HG03175 (cell line): ENCODE measurements around the gene IL20RA.
"Not testable (repeated sequence)": the region's sequence is repeated elsewhere in the genome, so short reads cannot be mapped to it uniquely, and the experiment has no call there.

Source experiments
- ATAC-seq: cut with Tn5 transposase; IDR thresholded peaks from one replicate; pipeline ENCODE4 v1.9.1; 2021; ENCODE audit warnings: mild to moderate bottlenecking, moderate library complexity; ENCODE audit not compliant: unreplicated experiment

IL20RA gene, protein sequence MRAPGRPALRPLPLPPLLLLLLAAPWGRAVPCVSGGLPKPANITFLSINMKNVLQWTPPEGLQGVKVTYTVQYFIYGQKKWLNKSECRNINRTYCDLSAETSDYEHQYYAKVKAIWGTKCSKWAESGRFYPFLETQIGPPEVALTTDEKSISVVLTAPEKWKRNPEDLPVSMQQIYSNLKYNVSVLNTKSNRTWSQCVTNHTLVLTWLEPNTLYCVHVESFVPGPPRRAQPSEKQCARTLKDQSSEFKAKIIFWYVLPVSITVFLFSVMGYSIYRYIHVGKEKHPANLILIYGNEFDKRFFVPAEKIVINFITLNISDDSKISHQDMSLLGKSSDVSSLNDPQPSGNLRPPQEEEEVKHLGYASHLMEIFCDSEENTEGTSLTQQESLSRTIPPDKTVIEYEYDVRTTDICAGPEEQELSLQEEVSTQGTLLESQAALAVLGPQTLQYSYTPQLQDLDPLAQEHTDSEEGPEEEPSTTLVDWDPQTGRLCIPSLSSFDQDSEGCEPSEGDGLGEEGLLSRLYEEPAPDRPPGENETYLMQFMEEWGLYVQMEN

DNA sequence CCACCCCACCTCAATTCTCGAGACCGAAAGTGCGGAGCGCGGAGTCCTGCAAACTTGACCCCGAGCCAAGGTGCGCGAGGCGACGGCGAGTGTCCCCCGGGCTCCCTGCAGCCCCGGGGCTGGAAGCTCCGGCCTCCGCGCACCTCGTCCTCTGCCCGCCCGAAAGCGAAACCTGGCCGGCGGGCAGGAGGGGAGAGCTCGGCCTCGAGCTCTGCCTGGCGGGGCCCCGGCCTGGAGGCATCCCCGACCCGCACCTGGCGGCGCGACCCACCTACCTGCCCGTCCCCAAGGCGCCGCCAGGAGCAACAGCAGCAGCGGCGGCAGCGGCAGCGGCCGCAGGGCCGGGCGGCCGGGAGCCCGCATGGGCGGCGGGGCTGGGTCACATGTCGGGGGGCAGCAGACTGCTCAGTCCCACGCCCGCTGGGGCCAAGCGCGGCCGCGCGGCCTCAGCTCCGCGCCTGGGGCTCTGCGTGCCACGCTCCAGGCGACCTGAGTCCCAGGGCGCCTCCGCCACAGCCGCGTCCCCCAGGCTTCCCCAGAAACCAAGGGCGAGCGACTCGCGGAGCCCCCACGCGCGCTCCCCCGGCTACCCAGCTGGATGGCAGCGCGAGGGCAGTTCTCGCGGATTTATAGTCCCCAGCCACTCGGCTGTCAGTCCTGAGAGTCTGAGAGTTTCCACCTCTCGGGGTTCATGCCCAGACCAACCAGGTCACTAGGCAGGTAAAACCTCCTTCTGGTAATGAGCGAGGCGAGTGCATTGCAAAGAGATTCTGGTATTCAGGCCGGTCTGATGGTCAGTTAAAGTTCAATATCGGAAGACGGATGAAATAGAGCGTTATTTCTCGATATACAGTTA lies at the start of gene IL20RA:
Gene IL20RA (minus strand): TSS at position 600 of the 856 bp plus-strand sequence. CDS start 237 bp downstream, at position 363.
- ATAC-seq = no peak

DNA sequence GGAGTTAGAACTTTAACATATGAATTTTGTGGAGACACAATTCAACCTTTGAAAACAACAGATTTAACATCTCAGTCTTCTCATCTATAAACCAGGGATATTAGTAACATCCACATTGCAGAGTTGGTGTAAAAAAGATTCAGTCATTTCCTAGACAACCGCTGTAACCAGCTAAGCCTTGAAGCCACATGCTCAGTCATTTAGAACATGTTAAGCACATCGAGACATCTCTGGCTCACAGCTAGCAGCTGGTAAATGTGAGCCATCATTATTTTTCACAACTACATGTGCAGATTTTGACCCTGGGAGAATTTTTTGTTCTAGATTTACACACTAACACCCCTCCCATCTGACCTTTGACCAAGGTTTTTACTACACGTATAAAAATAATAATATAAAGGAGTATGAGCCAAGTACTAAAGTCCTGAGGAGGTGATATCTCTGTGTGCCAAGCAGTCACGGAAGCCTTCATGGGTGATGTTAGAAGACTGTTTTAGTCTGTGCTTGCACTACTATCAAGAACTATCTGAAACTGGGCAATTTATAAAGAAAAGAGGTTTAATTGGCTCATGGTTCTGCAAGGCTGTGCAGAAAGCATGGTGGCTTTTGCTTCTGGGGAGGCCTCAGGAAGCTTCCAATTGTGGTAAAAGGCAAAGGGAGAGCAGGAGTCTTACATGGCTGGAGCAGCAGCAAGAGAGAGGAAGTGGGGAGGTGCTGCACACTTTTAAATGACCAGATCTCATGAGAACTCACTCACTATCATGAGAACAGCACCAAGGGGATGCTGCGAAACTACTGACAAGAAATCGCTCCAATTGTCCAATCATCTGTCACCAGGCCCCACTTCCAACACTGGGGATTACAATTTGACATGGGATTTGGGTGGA lies 48.7 kb upstream of the IL20RA start:
- no peak for ATAC-seq

DNA sequence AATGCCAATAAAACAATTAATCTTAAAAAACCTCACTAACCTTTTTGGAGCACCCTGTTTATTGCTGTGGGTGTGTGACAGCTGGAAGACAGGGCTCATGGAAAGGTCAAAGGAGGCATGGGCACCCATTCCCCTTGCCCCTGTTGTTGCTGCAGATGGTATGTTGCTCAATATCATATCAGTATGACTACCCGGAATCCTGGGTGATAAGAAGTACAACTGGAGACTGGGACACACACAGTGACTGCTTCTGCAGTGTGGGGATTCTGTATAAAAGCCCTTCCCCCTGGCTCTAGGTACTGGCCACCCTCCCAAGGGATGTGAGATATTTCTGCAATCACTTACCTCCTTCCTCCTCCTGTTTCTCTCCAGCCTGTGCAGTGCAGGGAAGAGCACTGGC lies 47.3 kb upstream of the IL20RA start:
- ATAC-seq = no peak

DNA sequence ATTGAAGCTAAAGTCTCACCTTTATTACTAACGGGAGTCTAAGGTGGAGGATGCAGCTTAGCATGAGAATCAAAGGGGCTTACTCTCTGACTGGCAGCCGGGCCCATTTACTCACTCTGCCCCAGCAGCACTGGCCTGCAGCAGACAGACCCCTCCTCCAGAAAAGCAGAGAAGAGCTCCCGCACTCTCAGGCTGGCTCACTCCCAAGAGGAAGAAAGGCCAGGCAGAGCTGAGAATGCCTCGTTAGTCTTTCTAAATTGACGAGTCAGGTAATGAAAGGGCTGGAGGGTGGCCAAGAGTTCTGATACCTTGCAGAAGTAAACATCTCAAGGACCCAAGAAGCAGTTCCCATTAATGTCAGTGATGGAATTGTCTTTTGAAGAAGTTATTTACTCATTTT lies 44.5 kb upstream of the IL20RA start:
- ATAC-seq = no peak

DNA sequence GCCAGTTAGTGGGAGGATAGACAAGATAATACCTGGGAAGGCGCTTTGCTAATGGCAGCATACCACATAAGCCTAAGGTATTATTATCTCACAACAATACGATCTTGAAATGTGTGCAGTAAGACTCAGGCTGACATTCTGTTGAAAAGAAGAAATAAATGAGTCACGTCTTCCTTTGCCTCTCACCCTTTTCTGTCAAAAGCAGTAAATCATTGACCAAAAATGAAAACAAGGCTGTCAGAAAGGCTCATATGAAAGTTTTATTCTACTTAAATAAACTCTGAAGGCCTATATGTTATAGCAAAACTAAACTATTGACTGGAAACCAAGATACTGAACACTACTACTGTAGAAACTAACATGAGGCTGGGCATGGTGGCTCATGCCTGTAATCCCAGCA lies 43.1 kb upstream of the IL20RA start:
- peak; percentile 50 for ATAC-seq

DNA sequence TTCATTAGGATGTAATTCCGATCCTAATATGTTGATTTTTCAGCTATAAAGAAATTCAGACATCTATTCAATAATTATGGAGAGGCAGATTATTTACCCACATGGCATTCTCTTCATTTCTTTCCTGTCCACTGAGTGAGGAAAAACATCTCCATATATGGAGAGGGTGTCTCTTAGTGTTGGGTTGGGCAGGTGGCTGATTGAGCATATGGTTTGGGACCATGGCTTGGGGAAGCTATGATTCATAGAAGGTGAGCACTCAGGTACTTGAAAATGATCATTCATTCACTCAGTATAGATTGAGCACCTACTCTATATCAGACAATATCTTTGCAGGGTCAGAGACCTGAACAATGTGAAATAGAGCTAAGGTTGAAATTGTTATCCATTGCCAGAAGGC lies 41.3 kb upstream of the IL20RA start:
- no peak for ATAC-seq

DNA sequence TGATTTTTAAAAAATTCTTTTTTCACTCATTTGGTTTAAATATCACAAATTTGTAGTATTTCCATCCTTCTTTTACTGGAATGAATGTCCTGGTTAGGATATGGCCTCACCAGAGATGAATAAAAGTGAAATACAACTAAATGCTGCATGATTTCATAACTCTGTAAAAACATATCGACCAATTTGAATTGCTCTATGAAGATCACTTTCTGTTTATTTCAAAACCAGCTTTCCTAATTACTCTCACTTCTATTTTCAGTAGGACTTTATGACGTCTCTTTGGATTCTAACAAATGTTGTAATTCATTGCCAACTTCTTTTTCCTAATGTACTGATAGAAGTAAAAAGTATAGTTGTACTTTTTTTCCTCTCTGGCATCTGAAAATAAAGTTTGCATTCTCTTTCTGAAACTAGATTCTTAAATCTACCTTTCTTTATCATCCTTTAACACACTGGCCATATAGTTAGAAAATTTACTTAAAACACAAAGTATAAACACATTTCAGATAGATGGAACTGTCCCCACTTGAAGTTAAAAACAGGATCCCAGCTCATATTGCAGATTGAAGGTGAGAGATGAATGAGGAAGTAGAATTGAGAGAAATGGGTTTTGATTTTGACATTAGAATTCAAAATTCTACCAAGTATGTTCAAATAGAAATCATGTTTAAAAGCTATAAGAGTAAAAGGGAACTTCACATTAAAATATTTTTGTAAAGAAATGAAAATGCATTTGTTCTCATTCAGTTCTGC lies 40.3 kb upstream of the IL20RA start:
- no peak for ATAC-seq

DNA sequence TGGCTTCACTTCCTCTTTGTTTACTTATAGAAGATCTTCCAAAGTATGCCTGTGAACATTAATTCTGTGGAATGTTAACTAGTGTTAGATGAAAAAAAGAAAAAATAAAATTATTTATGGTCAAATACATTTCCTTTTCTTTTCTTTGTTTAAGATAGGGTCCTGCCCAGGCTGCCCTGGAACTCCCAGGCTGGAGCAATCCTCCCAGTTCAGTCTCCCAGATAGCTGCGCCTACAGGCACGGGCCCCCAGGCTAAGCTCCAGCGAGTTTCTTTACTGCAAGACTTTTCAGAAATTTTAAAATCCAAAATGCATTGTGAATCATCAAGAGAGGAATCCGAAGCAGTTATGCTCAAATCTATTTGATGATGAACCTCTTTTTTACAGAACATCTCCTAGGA lies 39.3 kb upstream of the IL20RA start:
- ATAC-seq = no peak

DNA sequence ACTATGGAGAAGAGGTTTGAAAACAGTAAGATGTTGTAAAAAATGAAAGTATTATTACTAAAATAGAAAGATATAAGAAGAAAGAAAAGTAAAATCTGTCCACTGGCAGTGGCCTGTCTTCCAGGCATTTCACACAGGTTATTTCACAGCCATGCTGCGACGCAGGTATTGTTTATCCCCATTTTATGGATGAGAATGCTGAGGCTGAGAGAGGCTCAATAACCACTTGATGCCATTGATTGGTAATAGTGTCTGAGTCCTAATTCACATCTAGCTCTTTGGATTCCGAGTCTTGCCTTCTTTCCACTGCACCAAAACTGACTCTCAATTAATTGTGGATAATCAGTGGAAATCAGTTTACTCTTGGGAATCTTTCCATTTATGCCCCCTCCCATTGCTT lies 37.2 kb upstream of the IL20RA start:
- no peak for ATAC-seq

DNA sequence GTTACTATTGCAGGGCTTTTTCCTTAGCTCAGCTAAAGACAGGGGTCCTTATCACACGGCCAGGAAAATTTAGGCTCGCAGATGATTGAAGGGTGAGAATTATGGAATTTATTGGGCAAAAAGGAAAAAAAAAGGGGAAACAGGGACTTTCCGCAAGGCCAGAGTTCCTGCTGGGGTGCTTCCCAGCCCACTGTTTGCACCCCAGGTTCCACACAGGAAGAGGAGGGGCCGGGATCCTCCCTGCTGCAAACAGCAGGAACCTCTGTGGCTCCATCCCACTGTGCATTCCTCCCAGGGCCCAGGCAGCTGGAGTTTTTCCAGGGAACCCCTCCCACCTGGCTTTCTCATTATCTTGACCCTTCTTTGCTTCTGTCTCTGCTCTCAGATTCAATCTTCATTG lies 35.9 kb upstream of the IL20RA start:
- ATAC-seq = no peak

DNA sequence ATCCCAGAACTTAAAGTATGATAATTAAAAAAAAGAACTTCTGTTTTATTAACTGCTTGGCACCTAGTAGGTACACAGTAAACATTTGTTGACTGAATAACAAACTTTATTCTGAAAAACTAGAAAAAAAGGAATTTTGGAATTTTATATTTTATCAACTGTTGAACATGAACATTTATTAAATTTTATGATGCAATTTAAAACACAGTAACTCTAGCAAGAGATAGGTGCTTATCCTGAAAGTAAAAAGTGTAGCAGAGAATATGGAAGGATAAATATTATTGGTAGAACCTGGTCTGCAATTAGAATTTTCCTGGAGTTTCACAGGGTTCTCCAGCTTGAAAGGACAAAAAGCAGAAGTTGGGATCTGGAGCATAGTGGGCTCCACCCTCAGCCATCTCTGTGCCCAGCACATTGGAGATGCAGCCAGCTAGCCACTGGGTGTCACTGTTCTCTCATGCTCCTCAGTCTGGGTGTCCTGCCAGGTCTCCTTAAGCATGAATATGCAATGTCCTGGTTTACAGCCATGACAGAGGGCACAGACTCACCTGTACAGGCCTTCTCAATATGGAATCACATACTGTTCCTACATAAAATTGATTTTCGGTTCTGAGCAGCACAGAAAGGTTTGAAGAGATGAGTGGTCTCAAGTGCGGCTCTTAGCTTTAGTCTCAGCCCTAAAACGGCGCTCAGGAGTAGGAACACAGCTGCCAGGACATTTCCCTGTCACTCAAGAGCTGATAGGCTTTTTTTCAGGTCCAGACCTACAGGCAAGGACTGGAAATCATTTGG lies 31.7 kb upstream of the IL20RA start:
- peak; percentile 100 for ATAC-seq

DNA sequence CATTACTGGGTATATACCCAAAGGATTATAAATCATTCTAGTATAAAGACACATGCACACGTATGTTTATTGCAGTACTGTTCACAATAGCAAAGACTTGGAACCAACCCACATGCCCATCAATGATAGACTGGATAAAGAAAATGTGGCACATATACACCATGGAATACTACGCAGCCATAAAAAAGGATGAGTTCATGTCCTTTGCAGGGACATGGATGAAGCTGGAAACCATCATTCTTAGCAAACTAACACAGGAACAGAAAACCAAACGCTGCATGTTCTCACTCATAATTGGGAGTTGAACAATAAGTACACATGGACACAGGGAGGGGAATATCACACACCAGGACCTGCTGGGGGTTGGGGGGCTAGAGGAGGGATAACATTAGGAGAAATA lies 31.0 kb upstream of the IL20RA start:
- not testable (repeated sequence) for ATAC-seq

DNA sequence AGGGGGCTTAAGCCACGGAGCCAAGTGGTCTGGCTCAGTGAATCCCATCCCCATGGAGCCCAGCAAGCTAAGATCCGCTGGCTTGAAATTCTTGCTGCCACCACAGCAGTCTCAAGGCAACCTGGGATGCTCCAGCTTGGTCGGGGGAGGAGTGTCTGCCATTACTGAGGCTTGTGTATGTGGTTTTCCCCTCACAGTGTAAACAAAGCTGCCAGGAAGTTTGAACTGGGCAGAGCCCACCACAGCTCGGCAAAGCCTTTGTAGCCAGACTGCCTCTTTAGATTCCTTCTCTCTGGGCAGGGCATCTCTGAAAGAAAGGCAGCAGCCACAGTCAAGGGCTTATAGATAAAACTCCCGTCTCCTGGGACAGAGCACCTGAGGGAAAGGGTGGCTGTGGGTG lies 25.5 kb upstream of the IL20RA start:
- no peak for ATAC-seq

DNA sequence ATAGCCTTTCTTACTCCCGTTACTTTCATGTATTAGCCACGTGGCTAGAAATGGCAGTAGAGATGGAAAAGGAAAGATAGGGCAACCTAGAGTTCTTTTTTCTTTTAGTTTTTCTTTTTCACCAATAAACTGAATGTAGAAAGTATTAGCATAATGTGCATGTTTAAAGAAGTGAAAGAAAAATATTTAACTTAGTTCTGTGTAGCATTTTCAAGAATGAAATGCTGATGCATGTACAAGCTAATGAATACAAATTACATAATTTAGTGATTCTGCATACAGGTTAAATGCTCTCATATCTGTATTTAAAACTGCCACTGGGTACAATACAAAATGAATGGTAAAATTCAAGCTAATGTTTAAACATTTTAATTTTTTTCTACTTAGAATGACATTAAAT lies 22.6 kb upstream of the IL20RA start:
- ATAC-seq = no peak

DNA sequence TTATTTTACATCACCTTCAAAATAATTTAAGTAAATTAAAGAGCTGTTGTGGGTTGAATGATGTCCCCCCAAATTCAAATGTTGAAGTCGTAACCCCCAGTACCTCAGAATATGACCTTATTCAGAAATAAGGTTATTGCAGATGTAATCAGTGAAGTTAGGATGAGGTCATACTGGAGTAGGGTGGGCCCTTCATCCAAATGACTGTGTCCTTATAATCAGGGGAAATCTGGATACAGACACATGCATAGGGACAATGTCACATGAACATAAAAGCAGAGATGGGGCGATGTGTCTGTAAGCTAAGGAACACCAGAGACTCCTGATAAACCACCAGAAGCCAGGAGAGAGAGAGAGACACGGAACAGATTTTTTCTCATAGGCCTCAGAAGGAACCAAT lies 13.3 kb upstream of the IL20RA start:
- no peak for ATAC-seq

DNA sequence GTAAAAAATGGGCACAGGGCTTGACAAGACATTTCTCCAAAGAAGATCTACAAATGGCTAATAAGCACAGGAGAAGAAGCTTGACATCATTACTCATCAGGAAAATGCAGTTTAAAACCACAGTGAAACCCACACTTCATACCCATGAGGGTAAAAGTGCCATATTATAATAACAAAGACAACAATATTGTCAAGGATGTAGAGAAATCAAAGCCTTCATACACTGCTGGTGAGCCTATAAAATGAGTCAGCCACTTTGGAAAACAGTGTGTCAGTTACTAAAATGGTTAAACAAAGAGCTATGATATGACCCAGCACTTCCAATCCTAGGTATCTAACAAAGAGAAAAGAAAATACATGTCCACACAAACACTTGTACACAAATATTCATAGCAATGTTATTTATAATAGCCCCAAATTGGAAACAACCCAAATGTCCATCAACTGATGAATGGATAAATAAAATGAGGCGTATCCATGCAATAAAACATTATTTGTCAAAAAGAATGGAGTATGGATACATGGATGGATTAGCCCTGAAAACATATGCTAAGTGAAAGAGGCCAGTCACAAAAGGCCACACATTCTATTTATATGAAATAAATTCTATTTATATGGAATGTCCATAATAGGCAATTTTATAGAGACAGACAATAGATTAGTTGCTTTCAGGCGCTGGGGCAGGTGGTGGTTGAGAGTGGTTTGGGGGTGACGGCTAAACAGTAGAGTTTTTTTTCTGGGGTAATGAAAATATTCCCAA lies 11.5 kb upstream of the IL20RA start:
- no peak for ATAC-seq

DNA sequence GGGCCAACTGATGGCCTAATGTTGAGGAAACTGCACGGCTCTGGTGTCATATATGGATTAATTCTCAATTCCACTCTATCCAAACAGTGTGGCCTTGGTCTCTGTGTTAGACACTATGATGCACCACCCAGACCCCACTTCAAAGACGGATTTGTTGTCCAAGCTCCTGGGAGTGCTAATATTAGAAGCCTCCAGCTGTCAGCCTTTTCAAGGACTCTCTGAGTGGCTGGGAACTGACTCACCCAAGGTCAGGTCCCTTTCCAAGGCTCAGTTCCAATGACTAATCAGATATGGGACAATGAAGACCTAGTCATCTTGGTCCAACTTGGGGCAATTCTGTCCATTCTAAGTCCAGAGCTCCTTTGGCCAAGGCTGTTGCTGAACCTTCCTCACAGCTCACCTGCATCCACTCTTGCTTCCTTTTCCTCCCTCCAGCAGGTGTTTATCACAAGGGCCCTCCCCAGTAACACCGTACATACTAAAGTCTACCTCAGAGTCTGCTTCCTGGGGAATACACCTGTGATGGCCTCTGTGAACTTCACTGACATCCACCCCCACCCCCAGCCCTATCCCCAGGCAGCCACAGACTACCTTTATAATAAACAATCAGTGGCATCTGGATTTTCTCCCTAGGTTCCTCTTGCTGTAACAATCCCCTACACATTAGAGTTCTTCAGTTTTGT lies 7.2 kb upstream of the IL20RA start:
- no peak for ATAC-seq

DNA sequence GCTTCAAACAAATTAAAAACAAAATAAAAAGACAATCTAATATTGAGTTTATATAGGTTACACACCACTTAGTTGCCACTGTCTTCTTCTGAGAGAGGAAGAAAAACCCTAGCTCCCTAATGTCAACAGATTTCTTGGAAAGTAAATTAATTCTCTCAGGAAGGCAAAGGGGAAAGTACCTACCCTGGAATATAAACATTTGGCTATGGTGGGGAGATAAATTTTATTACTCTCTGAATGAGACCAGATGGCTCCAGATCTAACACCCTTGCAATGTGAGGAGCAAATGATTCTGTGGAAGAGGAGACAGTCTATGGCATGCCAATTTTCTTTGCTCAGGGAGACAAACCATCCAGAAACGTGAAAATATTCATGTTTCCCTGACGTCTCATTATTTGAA lies 4.3 kb upstream of the IL20RA start:
- ATAC-seq = no peak
